Measurements from ENCODE around the gene VPS9D1.

The VPS9D1 gene

DNA sequence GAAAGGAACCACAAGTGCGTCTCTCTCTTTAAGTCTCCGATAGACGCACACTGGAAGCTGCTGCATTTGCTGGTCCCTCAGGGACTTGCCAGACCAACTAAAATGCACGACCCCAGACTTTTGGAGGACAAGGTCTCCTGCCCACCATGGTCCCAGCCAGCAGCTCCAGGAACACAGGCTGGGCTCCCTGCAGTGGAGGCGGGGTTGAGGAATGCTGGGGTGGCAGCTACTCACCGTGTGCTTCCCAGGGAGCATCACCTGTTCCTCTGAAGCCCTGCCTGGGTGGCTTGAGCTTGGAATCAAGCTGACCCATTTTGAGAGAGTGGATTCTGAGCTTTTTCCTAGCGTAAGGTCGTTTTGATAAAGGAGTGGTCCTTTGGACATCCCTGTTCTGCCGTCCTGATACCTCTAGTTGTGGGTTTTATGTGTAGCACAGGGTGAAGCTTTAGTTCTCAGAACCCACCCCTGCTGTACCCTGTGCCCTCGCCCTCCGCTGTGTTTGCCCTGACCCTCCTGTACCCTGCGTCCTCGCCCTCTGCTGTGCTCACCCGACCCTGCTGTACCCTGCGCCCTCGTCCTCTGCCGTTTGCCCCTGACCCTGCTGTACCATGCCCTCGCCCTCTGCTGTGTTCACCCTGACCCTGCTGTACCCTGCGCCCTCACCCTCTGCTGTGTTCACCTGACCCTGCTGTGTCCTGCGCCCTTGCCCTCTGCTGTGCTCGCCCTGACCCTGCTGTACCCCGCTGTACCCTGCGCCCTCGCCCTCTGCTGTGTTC lies 11.6 kb upstream of the VPS9D1 start:
- DNase-seq, result no peak

DNA sequence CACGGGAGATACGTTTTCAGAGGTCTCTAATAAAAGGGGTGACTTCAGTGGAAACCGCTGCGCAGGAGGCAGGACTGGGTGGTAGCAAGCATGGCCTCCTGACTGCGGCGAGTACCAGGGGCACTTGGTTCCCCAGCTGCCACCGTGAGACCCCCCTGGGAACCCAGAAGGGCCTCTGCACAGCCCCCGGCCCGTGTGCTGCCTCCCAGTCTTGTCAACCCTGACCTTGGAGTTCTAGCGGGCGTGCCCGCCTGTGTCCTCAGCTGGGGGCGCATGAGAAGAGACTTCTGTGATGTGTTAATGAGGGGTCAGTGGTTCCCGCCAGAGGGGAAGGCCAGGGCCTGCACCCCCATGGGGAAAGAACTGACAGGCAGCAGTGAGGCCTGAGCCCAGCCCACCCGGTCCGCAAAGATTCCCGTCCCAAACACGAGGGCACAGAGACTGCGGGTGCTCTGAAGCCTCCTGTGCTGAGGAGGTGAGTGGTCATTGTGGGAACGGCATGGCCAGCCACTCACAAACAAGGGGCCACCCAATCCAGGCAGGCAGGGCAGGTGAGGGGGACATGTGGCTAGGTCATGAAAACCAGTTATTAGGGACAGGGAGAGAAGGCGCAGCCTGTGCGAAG lies 10.0 kb upstream of the VPS9D1 start:
- DNase-seq, result no peak

DNA sequence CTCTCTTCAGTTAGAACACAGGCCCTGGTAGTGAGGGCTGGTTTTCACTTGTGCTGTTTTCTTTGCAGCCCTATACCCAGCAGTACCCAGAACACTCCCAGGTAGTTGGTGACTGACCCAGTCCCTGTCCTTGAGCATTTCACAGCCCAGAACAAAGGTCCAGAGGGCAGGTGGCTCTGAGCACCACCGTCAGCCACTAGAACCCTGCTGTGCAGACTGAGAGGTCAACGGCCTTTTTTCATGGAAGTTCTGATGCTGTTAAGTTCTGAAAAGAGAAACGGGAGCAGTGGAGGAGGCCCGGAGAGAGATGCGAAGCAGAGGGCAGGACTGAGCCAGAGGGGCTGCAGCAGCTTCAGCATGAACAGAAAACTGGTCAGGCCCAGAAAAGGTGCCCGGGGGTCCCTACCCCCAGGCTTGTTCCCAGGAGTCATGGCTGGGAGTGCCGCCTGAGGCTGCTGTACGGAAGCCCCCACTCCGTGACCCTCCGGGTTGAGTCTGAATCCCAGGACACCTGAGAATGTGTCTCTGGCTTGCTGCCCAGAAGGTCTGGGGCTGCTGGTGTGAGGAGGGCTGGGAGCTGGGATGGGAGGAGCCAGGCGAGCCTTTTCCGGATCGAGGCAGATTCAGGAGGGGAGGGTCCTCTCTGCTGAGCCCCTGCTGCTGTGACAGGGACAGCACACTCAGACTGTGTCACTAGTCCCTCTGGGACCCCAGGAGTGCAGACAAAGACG lies 9.3 kb upstream of the VPS9D1 start:
- DNase-seq, result no peak

DNA sequence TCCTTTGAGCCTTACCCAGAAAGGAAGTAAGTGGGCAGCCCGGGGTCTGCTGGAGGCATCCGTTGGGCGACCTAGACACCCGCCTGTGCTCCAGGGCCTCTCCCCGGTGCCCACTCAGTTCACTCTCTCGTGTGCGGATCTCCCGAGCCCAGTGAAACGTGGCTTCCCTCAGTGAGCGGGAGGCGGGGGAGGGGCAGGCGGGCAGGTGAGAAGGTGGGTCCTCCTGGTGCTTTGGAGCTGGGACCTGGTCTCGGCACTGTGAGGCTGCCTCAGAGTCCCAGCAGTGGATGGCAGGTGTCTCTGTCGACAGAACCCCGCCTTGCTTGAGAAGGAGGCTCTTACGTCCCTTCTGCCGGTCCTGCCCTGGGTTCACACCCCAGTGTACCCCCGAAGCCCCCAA lies 8.6 kb upstream of the VPS9D1 start:
- DNase-seq, result no peak

DNA sequence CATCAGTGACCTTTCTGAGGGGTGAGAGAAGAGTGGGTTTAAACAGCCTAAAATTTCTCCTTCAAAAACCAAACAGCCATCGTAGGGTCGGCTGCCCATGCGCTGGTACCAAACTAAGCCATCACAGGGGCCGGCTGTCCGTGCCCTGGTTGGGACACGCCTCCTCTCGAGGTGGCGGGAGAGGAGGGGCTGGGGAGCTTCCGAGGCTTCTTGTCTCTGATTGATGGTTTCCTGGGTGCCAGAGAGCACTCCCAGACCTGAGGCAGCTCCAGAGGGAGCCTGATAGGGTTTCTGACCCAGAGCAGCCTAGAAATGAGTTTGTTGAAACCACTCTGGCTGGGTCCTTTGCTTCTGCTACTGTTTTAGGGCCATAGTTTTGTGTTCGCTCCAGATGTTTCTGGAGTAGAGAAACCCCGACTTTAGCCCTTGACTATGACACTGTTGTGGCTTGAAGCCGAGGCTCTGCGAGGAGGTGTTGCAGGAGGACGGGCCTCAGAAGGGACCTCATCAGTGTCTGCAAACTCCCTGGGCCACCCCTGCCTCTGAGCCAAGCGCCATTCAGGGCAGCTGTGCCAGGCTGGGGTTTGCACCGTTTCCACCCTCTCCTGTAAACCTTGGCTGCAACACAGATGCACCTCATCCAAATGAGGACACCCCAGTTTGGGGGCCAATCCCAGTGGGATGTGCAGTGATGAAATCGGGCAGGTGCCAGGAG lies 6.9 kb upstream of the VPS9D1 start:
- DNase-seq, result no peak

DNA sequence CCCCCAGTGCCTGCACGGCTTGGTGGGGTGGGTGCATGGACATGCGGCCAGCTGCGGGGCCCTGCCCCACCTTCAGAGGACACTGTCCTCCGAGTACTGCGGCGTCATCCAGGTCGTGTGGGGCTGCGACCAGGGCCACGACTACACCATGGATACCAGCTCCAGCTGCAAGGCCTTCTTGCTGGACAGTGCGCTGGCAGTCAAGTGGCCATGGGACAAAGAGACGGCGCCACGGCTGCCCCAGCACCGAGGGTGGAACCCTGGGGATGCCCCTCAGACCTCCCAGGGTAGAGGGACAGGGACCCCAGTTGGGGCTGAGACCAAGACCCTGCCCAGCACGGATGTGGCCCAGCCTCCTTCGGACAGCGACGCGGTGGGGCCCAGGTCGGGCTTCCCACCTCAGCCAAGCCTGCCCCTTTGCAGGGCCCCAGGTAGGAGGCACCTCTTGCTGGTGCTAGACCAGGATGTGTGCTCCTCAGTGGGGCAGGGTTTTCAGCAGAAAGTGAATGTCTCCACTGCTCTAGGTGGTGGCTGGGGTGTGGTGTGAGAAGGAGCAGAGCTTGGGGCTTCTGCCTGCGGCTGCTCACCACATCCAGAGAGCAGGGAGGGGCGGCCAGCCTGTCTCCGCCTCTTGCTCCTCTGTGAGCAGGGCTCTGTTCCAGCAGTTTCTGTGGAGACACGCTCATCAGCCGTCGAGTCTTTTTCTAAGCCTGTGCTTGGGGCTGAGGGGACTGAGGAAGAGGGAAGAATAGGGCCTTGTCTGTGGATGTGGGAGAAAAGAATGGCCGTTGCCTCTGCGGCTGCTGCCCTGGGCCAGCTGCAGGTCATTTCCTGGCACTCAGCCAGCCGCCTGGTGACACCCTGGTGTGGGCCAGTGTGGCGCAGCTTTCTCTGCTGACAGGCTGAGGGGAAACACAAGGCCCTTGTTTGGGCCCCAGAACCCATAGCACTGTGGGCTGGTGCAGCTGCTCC lies 2.9 kb upstream of the VPS9D1 start:
- peak; percentile 63 for DNase-seq

DNA sequence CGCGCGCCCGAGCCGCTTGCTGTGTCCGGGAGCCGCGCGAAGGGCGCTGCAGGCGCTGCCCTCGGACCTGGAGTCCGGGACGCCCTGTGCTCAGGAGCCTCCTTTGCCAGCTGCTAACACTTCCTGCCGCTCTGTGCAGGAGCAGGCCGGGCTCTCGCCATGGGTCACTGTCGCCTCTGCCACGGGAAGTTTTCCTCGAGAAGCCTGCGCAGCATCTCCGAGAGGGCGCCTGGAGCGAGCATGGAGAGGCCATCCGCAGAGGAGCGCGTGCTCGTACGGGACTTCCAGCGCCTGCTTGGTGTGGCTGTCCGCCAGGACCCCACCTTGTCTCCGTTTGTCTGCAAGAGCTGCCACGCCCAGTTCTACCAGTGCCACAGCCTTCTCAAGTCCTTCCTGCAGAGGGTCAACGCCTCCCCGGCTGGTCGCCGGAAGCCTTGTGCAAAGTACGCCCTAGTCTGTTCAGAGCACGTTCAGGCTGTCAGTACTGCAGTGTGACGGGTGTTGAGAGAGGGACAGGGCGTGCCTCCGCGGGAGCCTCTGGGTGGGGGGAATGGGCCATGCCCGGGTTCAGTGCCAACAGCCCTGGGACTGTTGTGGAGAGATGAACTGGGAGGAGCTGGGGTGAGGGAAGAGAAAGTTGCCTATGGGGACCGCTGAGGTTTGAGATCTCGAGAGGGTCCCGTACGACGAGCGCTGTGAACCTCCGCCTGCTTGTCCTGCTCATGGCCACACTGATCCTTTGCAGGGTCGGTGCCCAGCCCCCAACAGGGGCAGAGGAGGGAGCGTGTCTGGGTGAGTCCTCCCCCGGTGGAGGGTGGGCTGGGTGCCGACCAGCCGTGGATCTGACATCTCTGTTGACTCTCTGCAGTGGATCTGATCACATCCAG lies 1.9 kb upstream of the VPS9D1 start:
- DNase-seq, result peak; percentile 63

DNA sequence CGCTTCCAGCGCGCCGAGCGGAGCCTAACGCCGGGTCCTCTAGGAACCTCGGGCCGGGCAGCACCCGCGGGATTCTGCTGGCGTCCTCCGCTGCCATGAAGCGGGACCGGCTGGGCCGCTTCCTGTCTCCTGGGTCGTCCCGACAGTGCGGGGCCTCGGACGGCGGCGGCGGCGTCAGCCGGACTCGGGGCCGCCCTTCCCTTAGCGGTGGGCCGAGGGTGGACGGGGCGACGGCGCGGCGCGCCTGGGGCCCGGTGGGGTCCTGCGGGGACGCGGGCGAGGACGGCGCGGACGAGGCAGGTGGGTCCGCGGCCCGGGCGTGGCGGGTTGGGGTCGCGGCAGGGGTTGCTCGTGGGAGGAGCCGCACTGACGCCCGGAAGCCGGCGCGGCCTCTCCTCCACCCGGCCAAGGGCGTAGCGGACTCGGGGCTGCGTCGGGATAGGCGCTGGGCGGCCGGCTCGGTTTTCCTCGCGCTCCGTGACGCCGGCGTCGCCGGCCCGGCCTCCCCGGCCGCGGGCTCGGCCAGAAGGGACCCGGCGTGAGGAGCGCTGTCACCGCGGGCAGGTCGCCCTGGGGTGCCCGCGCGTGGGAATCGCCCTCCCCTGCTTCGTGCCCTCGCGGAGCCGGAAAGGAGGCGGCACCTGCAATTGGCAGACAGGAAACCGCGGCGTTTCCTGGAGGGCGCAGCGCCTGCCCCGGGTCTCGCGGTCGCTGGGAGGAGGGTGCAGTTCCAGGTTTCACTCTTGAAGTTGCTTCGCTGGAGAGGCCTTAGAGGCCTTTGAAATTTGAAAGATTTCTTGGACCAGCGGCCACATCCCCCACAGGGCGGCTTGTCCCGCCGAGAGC lies 1.1 kb upstream of the VPS9D1 start:
- peak; percentile 85 for DNase-seq

DNA sequence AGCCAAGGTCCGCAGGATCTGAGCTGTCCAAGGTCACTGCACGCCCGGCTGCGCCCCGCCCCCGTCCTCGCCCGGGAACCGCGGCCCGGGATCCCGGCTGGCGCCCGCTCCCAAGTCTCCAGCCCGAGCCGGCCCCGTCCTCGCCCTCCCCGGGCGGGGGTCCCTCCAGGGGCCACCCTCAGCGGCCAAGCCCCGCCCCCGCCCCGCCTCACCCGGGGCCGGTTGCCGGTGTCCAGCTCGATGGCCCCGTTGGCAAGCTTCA lies 216 bp downstream of the VPS9D1 start:
- DNase-seq, result no peak

DNA sequence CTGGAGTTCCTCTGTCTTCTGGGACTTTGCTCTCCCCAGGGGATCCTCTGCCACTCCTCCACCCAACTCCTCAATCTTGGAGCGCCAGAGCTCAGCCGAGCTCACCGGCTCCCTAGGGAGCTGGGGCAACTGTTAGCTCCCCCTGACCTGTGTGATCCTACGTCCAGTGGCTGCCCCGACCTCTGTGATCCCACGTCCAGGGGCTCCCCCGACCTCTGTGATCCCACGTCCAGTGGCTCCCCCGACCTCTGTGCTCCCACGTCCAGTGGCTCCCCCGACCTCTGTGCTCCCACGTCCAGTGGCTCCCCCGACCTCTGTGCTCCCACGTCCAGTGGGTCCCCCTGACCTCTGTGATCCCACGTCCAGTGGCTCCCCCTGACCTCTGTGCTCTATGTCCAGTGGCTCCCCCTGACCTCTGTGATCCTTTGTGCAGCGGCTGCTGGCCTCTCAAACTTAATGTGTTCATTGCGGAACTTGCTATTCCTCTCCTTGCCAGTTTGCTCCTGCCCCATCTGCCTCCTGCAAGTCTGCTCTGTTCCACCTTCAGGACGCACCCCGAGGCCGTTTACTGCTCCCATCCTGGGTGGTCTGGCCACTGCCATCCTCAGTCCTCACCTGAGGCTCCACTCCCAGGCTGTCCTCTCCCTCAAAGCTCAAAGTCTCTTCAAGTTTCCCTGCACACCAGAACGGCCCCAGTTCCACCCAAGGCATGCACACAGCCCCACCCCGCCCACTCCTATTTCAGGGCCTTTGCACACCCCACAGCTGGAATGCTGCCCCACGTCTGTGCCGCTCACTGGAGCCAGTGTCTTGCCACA lies 2.8 kb downstream of the VPS9D1 start:
- DNase-seq, result no peak

DNA sequence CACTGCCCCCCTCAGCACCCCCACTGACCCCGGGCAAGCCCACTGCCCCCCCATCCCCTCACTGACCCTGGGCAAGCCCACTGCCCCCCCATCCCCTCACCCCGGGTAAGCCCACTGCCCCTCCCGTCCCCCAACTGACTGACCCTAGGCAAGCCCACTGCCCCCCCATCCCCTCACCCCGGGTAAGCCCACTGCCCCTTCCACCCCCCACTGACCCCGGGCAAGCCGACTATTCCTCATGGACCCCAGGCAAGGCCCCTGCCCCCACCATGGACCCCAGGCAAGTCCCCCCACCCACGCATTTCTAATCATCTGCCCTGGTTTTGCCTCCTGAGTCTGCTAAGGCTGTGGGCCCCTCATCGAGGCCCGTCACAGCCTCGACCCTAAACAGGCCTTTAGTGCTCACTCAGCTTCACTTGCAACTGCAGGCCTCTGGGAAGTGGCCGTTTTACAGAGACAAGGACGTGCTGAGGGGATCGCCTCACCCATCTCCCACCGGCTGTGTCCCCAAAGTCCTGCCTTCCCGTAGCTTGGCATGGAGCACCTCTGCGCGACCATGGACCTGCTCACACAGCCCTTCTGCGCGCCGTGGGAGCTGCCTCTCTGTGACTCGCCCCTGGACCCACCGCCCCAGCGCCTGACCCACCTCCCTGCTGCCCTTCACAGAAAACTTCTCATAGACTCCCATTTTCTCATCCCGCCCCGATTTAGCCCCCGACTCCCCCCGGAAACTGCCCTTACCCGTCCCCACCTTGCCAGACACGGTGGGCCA lies 3.6 kb downstream of the VPS9D1 start:
- no peak for DNase-seq

DNA sequence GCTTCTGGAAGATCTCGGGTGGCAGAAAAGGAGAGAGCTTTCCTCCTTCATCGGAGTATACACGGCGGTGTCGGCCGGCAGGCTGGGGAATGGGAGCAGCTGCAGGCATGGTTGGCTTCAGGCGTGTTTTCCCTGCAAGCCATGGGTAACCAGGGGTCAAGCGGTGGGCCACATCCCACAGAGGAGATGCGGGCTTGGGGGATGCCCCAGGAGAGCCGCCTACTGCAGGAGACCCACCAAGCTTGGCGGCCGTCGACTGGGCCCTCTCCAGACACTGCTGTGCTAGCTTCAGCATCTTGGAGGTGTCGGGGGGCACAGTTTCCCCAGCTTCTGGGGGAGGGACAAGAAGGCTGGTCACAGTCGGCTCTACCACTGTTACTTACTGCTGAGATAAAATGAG lies 4.2 kb downstream of the VPS9D1 start:
- no peak for DNase-seq

DNA sequence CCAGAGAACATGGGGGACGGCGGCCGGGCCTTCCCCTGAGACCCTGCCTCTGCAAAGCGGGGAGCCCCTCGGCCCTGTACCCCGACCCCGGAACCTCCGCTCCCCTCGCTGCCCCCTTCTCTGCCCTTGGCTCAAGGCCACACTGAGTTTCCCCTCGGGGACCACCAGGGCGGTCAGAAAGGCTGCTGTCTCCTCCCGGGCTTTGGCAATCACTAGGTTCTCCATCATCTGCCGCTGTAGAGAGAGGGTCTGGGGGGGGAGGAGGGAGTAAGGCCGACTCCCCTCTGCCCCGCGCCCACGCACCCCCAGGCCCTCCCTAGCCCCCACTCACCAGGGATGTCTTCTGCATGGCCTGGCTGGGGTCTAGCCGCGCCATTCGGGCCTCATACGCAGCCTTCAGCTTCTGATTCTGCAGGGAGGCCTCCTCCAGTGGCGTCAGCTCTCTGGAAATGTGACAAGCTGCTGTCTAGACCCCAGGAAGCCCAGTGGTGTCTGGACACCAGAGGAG lies 8.4 kb downstream of the VPS9D1 start:
- DNase-seq, result no peak

DNA sequence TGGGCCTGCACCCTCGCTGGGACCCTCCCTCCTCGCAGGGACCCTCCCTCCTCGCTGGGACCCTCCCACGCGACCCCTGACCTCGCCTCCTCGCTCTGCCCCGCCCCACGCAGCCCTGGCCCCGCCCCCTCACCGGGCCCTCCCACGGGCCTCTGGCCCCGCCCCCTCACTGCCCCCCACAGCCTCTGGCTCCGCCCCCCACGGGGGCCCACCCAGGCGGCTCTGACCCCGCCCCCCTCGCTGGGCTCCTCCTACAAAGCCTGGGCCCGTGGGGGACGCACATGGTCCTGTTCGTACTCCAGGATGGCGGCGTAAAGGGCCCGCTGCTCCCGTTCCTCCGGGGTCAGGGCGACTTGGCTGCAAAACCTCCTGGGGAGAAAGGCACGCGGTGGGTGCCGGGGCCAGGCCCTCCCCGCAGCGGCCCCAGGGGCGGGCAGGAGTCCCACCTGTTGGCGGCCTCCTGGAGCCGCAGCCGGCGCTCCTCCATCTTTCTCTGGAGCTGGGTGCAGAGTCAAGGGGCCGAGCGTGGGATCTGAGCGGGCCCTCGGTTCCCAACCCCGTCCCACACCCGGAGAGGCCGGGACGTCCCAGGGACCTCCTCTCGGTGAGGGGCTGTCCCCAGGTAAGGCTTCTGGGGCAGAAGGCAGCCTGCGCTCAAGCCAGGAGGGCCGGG lies 9.0 kb downstream of the VPS9D1 start:
- DNase-seq, result peak; percentile 55

DNA sequence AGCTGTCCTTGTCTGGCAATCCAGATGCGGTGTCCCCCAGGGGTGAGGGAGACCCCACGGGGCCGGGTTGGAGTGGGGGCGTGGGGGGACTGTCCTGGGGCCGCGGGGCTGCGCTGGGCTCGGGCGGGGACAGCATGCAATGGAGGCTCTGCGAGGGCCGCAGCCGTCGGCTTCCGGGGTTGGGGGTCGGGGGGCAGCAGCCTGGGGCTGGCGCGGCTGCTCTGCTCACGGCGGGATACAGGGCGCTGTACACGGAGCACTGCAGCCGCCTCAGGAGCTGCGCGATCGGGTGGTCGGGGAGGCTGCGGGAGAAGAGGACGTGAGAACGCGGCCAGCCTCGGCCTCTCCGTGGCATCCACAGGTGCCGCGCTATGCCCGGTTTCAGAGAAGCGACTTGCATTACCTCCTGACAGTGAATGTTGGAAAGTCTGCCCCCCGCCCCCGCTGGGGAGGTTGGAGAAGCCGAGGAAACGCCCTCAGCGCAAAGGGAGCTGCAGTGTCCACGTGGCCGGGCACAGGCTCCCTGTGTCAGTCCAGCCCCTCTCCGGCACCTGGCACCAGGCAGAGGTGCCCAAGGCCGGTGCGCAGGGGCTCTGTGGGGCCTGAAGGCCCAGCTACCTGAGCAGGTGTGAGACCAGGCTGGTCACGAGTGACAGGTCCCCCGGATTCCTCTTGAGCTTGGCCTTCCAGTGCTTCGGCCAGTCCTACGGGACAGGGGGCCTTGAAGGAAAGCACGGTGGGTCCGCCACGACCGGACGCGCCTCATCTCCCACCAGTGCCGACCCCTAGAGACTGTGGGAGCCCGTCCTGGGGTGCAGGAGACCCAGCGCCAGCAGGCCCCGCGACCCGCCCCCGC lies 9.8 kb downstream of the VPS9D1 start:
- no peak for DNase-seq

DNA sequence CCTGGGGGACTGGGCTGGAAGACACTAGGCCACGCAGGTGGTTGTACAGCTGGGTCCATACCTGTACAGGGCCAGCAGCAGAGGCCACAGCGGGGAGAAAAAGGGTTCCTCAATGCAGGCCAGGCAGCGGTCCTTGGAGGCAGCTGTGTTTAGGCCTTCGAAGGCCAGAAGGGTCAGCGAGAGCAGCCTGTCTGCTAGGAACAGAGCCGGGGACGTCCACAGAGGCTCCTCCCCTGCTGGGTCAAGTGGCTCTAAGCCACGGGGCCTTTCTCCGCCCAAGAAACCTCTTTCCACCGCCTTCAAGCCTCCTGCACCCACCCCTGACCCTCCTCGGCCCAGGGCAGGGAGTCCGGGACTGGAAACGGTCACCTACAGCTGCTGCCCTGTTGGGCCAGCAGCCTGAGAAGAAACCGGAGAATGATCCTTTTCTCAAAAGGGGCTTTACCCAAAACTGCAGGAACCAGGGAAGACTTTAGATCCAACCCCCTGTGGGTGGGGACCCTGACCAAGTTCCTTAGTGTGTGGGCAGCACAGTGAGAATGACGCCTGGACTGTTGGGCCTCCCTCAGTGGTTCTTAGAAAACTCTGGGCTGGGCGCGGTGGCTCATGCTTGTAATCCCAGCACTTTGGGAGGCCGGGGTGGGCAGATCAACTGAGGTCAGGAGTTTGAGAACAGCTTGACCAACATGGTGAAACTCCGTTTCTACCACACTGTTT lies 10.8 kb downstream of the VPS9D1 start:
- no peak for DNase-seq

Data from stimulated activated naive CD4-positive, alpha-beta T cell treated with Interleukin-2 at 50 U/mL for 16 hours (primary cell).